ENCODE data around the gene SOCS6.

- TF ChIP-seq, protein P1, sequence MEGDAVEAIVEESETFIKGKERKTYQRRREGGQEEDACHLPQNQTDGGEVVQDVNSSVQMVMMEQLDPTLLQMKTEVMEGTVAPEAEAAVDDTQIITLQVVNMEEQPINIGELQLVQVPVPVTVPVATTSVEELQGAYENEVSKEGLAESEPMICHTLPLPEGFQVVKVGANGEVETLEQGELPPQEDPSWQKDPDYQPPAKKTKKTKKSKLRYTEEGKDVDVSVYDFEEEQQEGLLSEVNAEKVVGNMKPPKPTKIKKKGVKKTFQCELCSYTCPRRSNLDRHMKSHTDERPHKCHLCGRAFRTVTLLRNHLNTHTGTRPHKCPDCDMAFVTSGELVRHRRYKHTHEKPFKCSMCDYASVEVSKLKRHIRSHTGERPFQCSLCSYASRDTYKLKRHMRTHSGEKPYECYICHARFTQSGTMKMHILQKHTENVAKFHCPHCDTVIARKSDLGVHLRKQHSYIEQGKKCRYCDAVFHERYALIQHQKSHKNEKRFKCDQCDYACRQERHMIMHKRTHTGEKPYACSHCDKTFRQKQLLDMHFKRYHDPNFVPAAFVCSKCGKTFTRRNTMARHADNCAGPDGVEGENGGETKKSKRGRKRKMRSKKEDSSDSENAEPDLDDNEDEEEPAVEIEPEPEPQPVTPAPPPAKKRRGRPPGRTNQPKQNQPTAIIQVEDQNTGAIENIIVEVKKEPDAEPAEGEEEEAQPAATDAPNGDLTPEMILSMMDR (conservative IDR thresholded peaks at IDR 0.05 in 1 of 2, IDR thresholded peaks at IDR 0.05 in 1 of 2; ENCODE audit: extremely low read depth in 1 of 2, insufficient read depth in 1 of 2, low read depth in 1 of 2, low read length in 2 of 2), result no peak
- no peak for TF ChIP-seq EZH2 (IDR thresholded peaks at IDR 0.05; ENCODE audit: borderline replicate concordance, low read length)
Observed at GRCh38 chr18:70301667-70302066, 12.8 kb downstream of the SOCS6 start.
